GM18867 (cell line): ENCODE data around the gene CD40.

Experiments
- ATAC-seq: cut with Tn5 transposase; IDR thresholded peaks from one replicate; pipeline ENCODE4 v1.9.1; 2021; ENCODE audit warnings: mild to moderate bottlenecking, moderate library complexity; ENCODE audit not compliant: unreplicated experiment

CD40 gene

GRCh38 chr20:46121184-46121930, 3.2 kb downstream of the CD40 start:
- no peak for ATAC-seq

- ATAC-seq = no peak
Measured at GRCh38 chr20:46122071-46122470, 4.0 kb downstream of the CD40 start.

GRCh38 chr20:46122516-46123481, 4.7 kb downstream of the CD40 start:
- ATAC-seq = no peak

- ATAC-seq = no peak
Measured at GRCh38 chr20:46123482-46124245, 5.5 kb downstream of the CD40 start.

- ATAC-seq = no peak
Measured at GRCh38 chr20:46126440-46127056, 8.4 kb downstream of the CD40 start.

GRCh38 chr20:46127396-46128010, 9.4 kb downstream of the CD40 start:
- ATAC-seq = no peak

- ATAC-seq = no peak
Measured at GRCh38 chr20:46128310-46129151, 10.4 kb downstream of the CD40 start.

GRCh38 chr20:46129955-46130481, 11.9 kb downstream of the CD40 start:
- ATAC-seq = no peak

GRCh38 chr20:46130534-46130933, 12.4 kb downstream of the CD40 start:
- no peak for ATAC-seq

GRCh38 chr20:46131396-46131795, 13.3 kb downstream of the CD40 start:
- ATAC-seq = no peak

GRCh38 chr20:46132705-46133120, 14.6 kb downstream of the CD40 start:
- ATAC-seq = peak; percentile 57

- no peak for ATAC-seq
Measured at GRCh38 chr20:46133886-46134654, 16.0 kb downstream of the CD40 start.

GRCh38 chr20:46134716-46135115, 16.6 kb downstream of the CD40 start:
- ATAC-seq = no peak

GRCh38 chr20:46135856-46136633, 17.9 kb downstream of the CD40 start:
- no peak for ATAC-seq

- no peak for ATAC-seq
Measured at GRCh38 chr20:46137816-46138215, 19.7 kb downstream of the CD40 start.

- ATAC-seq = no peak
Measured at GRCh38 chr20:46139266-46139889, 21.3 kb downstream of the CD40 start.

GRCh38 chr20:46139908-46140482, 21.9 kb downstream of the CD40 start:
- ATAC-seq = no peak
